ENCODE results near the gene HAGH. TPM values are rescaled to one million over a fixed set of nuclear protein-coding genes. Genes with fewer than 3 reads are reported as not detected.

The HAGH gene
- total and polyA plus RNA-seq, 10 of the 15 experiments (the other 5 are each of a cell fraction or from before 2014, with no cell fraction given), result 2.0 to 50.1 (median 22.4) TPM

- H3K27ac ChIP-seq (ENCODE audit: control insufficient read depth, insufficient read depth), result no peak overlapping the region
- no peak overlapping the region for H3K4me3 ChIP-seq
- intact Hi-C loops (cut with micrococcal nuclease; ENCODE audit: unreplicated experiment) (no loop called here), in situ Hi-C loops (cut with MboI) (loop anchor here (10.0 kb wide), 2 partner anchors 69 to 279 kb away; partner anchors contain the start of gene RAB26)
- H2AFZ ChIP-seq (ENCODE audit: control insufficient read depth, low read depth, low read length), result no peak overlapping the region
- H3K9ac ChIP-seq (ENCODE audit: control insufficient read depth, insufficient read depth, low read length), result no peak overlapping the region
- no peak for FAIRE-seq
- H4K20me1 ChIP-seq (ENCODE audit: control insufficient read depth, insufficient read depth), result no peaks in the 10 kb centered on the region
- SMC1A ChIA-PET (ENCODE audit: uncharacterized antibody, unreplicated experiment), result interaction anchor here (1.3 to 1.6 kb wide), 4 partner anchors 10 to 64 kb away, joined by 3 to 6 read pairs (median 4); no protein-coding TSS in a partner anchor
- TF ChIP-seq SREBF1 (IDR thresholded peaks at IDR 0.05; ENCODE audit: low read length) (no peak), BMI1 (IDR thresholded peaks at IDR 0.05; ENCODE audit: borderline replicate concordance) (no peak), BCL3 (IDR thresholded peaks at IDR 0.05; ENCODE audit: borderline replicate concordance, insufficient read depth, low read depth, low read length, poor library complexity, severe bottlenecking) (no peak)
- no peaks in the 10 kb centered on the region for H3K79me2 ChIP-seq (ENCODE audit: control insufficient read depth, insufficient read depth, low read length)
- WGBS (ENCODE audit: insufficient coverage, insufficient replicate concordance, low lambda C conversion rate, missing lambda C conversion rate), result 54% methylated on average over 6 of the region's 6 CpGs
- H3K36me3 ChIP-seq (ENCODE audit: control insufficient read depth in 2 of 2, insufficient read depth in 2 of 2, low read length in 1 of 2), result no peaks in the 10 kb centered on the region
- no TSS peak for BruUV-seq (replicated peaks)
- CTCF ChIA-PET, result interaction anchor here (0.9 to 3.1 kb wide), 4 partner anchors 9 to 138 kb away, joined by 3 to 12 read pairs (median 6); no protein-coding TSS in a partner anchor
- no peak overlapping the region for H3K4me2 ChIP-seq (ENCODE audit: control insufficient read depth, insufficient read depth)
- no peaks in the 10 kb centered on the region; a peak in 1 of 4 replicates for H3K27me3 ChIP-seq (replicated peaks in 1 of 2; ENCODE audit: control insufficient read depth in 2 of 2, insufficient read depth in 2 of 2, low read length in 1 of 2)
- no peaks in the 10 kb centered on the region for H3K4me1 ChIP-seq (ENCODE audit: control insufficient read depth, insufficient read depth, low read length)
- no peak for DNase-seq (ENCODE audit: low read depth, low spot score)
- no peaks in the 10 kb centered on the region for H3K9me3 ChIP-seq (replicated peaks; ENCODE audit: control insufficient read depth, insufficient read depth, low read length)
- RAD21 ChIA-PET (ENCODE audit: unreplicated experiment), result interaction anchor here (1.1 to 1.4 kb wide), 2 partner anchors 77 to 99 kb away, joined by 4 to 5 read pairs; partner anchors contain the start of genes MSRB1 and RPS2
- no peak for ATAC-seq
- POLR2A ChIA-PET, result interaction anchor here (1.0 to 1.2 kb wide), 2 partner anchors 62 to 100 kb away, joined by 3 to 4 read pairs; no protein-coding TSS in a partner anchor
Measured at GRCh38 chr16:1865902-1866690, 39.5 kb upstream of the HAGH start.
